ENCODE data around the gene VSTM2B.

DNA sequence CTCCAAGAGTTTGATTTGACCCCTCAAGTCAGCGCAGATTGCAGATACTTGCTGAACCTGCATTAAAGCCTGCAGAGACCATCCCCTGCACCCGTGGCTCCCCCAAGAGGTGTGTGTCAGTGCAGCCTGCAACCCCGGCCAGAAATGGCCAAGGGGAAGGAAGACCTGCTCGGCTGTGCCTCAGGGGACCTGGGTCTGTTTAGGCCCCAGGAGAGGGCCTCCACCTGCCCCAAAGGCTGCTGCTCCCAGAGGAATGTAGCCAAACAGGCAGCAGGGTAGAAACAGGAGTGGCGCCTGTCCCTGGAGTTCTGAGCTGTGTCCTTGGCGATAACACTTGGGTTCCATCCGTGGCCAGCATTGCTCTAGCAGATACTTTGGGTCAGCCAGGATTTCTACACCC, 88.3 kb downstream of the VSTM2B start:
- TF ChIP-seq EZH2phosphoT487 (IDR thresholded peaks at IDR 0.05; ENCODE audit: low read depth, severe bottlenecking, unreplicated experiment) (no peak), EZH2 (IDR thresholded peaks at IDR 0.05; ENCODE audit: borderline replicate concordance) (no peak)
